Measurements from ENCODE around the gene METTL26. TPM values are rescaled to one million over a fixed set of nuclear protein-coding genes. Genes with fewer than 3 reads are reported as not detected.

METTL26 gene
- total and polyA plus RNA-seq, 9 of the 15 experiments (the other 6 are each of a cell fraction or from before 2014, with no cell fraction given): 7.3 to 262 (median 80.9) TPM

DNA sequence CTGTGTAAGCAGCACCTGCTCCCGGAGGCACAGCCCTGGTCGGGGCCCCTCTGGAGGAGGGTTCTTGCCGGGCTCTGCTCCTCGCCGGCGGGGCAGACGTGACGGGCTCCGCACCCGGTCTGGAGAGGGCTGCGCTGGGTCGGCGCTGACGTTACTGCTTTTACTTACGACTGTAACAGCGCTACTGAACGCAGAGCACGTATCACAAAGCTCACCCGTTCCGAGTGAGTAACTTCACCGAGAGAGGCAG, 47.5 kb downstream of the METTL26 start (continued):
- TF ChIP-seq, protein P1, sequence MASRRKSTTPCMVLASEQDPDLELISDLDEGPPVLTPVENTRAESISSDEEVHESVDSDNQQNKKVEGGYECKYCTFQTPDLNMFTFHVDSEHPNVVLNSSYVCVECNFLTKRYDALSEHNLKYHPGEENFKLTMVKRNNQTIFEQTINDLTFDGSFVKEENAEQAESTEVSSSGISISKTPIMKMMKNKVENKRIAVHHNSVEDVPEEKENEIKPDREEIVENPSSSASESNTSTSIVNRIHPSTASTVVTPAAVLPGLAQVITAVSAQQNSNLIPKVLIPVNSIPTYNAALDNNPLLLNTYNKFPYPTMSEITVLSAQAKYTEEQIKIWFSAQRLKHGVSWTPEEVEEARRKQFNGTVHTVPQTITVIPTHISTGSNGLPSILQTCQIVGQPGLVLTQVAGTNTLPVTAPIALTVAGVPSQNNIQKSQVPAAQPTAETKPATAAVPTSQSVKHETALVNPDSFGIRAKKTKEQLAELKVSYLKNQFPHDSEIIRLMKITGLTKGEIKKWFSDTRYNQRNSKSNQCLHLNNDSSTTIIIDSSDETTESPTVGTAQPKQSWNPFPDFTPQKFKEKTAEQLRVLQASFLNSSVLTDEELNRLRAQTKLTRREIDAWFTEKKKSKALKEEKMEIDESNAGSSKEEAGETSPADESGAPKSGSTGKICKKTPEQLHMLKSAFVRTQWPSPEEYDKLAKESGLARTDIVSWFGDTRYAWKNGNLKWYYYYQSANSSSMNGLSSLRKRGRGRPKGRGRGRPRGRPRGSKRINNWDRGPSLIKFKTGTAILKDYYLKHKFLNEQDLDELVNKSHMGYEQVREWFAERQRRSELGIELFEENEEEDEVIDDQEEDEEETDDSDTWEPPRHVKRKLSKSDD (conservative IDR thresholded peaks at IDR 0.05; ENCODE audit: low read length): no peak
- TF ChIP-seq POLR2AphosphoS2 (IDR thresholded peaks at IDR 0.05; ENCODE audit: low read length) (no peak), TEAD4 (IDR thresholded peaks at IDR 0.05; ENCODE audit: low read length) (no peak), TEAD4 (CRISPR knock-in tag; IDR thresholded peaks at IDR 0.05; ENCODE audit: borderline replicate concordance) (peak; percentile 1; the same call in 1 of the 2 replicates), NCOA6 (IDR thresholded peaks at IDR 0.05) (no peak), EGR1 (conservative IDR thresholded peaks at IDR 0.05) (no peak), ARID2 (IDR thresholded peaks at IDR 0.05) (no peak), ZNF431 (CRISPR knock-in tag; IDR thresholded peaks at IDR 0.05) (peak; percentile 23; the same call in 1 of the 2 replicates), FOXM1 (IDR thresholded peaks at IDR 0.05; ENCODE audit: low read depth) (no peak), FOXM1 (CRISPR knock-in tag; IDR thresholded peaks at IDR 0.05; ENCODE audit: low read depth) (0 out of 2 replicates have a peak, but pooled peaks have one; percentile 69), ZNF717 (CRISPR knock-in tag; IDR thresholded peaks at IDR 0.05) (no peak), EHMT2 (IDR thresholded peaks at IDR 0.05) (no peak), DIDO1 (tag; IDR thresholded peaks at IDR 0.05; ENCODE audit: low read depth) (no peak), ZNF77 (CRISPR knock-in tag; IDR thresholded peaks at IDR 0.05) (no peak), HMGN3 (IDR thresholded peaks at IDR 0.05; ENCODE audit: borderline replicate concordance, extremely low read depth, insufficient read length, low read depth, low read length) (no peak), GTF2F1 (IDR thresholded peaks at IDR 0.05; ENCODE audit: low read depth, low read length) (no peak), FOSL1 (tag; conservative IDR thresholded peaks at IDR 0.05) (peak; percentile 11; the same call in 1 of the 2 replicates)
- TF ChIP-seq, protein P2, sequence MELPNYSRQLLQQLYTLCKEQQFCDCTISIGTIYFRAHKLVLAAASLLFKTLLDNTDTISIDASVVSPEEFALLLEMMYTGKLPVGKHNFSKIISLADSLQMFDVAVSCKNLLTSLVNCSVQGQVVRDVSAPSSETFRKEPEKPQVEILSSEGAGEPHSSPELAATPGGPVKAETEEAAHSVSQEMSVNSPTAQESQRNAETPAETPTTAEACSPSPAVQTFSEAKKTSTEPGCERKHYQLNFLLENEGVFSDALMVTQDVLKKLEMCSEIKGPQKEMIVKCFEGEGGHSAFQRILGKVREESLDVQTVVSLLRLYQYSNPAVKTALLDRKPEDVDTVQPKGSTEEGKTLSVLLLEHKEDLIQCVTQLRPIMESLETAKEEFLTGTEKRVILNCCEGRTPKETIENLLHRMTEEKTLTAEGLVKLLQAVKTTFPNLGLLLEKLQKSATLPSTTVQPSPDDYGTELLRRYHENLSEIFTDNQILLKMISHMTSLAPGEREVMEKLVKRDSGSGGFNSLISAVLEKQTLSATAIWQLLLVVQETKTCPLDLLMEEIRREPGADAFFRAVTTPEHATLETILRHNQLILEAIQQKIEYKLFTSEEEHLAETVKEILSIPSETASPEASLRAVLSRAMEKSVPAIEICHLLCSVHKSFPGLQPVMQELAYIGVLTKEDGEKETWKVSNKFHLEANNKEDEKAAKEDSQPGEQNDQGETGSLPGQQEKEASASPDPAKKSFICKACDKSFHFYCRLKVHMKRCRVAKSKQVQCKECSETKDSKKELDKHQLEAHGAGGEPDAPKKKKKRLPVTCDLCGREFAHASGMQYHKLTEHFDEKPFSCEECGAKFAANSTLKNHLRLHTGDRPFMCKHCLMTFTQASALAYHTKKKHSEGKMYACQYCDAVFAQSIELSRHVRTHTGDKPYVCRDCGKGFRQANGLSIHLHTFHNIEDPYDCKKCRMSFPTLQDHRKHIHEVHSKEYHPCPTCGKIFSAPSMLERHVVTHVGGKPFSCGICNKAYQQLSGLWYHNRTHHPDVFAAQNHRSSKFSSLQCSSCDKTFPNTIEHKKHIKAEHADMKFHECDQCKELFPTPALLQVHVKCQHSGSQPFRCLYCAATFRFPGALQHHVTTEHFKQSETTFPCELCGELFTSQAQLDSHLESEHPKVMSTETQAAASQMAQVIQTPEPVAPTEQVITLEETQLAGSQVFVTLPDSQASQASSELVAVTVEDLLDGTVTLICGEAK (IDR thresholded peaks at IDR 0.05): no peak
- TF ChIP-seq, protein P2 (CRISPR knock-in tag; IDR thresholded peaks at IDR 0.05): no peak
